ENCODE measurements around the gene NAPG. TPM values are rescaled to one million over a fixed set of nuclear protein-coding genes. Genes with fewer than 3 reads are reported as not detected.

Gene NAPG
- total and polyA plus RNA-seq, 2 donors (not counting 3 experiments of a cell fraction or from before 2014, with no cell fraction given) = 10.8 to 34.1 TPM

DNA sequence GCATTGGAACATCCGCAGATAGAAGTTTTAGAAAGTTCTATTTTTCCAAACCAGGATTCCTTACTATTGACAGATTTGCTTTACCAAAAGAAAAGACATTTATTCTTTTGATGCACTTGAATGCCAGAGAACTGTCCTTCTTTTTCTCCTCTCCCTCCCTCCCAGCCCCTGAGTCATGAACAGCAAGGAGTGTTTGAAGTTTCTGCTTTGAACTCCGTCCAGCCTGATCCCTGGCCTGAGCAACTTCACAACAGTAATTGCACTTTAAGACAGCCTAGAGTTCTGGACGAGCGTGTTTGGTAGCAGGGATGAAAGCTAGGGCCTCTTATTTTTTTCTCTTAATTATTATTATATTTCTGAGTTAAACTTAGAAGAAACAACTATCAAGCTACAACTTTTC lies 37.8 kb upstream of the NAPG start:
- ChIA-PET CTCF (no interaction called here), POLR2A (no interaction called here)
- Histone ChIP-seq H2AFZ (ENCODE audit: low read depth, low read length) (no peak overlapping the region), H3K4me3 (replicated peaks in 1 of 3; ENCODE audit: insufficient read depth in 1 of 3, low read depth in 1 of 3, low read length in 3 of 3) (no peak overlapping the region), H3K9me3 (replicated peaks; ENCODE audit: control insufficient read depth, insufficient read depth, low read length) (no peaks in the 10 kb centered on the region), H3K4me1 (ENCODE audit: control insufficient read depth, extremely low read depth, insufficient read depth, low read length) (no peaks in the 10 kb centered on the region), H3K27me3 (ENCODE audit: control insufficient read depth in 2 of 2, insufficient read depth in 2 of 2, low read length in 2 of 2) (peaks cover 1 to 2% of the 10 kb centered on the region in 2 experiments), H3K79me2 (ENCODE audit: control insufficient read depth, insufficient read depth, low read length) (no peaks in the 10 kb centered on the region), H3K9me1 (replicated peaks; ENCODE audit: control insufficient read depth, extremely low read depth, insufficient read depth, low read length) (no peaks in the 10 kb centered on the region), H3K9ac (replicated peaks; ENCODE audit: extremely low read depth, insufficient read depth, low read length) (no peak overlapping the region), H3K36me3 (ENCODE audit: control insufficient read depth in 2 of 2, extremely low read depth in 1 of 2, insufficient read depth in 2 of 2, low read length in 2 of 2) (no peaks in the 10 kb centered on the region), H3K4me2 (ENCODE audit: insufficient read depth, low read length) (no peak overlapping the region), H4K20me1 (replicated peaks; ENCODE audit: control insufficient read depth, extremely low read depth, insufficient read depth, low read length) (no peaks in the 10 kb centered on the region), H3K27ac (ENCODE audit: insufficient read depth, low read depth, low read length) (no peak overlapping the region)
- DNase-seq (ENCODE audit: low read depth, low spot score) (no peak), FAIRE-seq (no peak)
- intact Hi-C loops (cut with micrococcal nuclease) (no loop called here), dilution Hi-C loops (cut with MboI; ENCODE audit: extremely low pct_ligation_motif_present, low sequenced_read_pairs) (no loop called here)
- BruUV-seq (replicated peaks) = no TSS peak
- no peak for TF ChIP-seq MYC (IDR thresholded peaks at IDR 0.05; ENCODE audit: low read depth, low read length)

- H3K79me2 ChIP-seq (ENCODE audit: control insufficient read depth, insufficient read depth, low read length) = no peaks in the 10 kb centered on the region
- no TSS peak for BruUV-seq (replicated peaks)
- H3K4me1 ChIP-seq (ENCODE audit: control insufficient read depth, extremely low read depth, insufficient read depth, low read length) = no peaks in the 10 kb centered on the region
- FAIRE-seq = no peak
- TF ChIP-seq, protein P1, sequence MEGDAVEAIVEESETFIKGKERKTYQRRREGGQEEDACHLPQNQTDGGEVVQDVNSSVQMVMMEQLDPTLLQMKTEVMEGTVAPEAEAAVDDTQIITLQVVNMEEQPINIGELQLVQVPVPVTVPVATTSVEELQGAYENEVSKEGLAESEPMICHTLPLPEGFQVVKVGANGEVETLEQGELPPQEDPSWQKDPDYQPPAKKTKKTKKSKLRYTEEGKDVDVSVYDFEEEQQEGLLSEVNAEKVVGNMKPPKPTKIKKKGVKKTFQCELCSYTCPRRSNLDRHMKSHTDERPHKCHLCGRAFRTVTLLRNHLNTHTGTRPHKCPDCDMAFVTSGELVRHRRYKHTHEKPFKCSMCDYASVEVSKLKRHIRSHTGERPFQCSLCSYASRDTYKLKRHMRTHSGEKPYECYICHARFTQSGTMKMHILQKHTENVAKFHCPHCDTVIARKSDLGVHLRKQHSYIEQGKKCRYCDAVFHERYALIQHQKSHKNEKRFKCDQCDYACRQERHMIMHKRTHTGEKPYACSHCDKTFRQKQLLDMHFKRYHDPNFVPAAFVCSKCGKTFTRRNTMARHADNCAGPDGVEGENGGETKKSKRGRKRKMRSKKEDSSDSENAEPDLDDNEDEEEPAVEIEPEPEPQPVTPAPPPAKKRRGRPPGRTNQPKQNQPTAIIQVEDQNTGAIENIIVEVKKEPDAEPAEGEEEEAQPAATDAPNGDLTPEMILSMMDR (IDR thresholded peaks at IDR 0.05; ENCODE audit: extremely low read depth in 1 of 2, insufficient read depth in 1 of 2, low read depth in 1 of 2, low read length in 2 of 2) = no peak
- no peak for TF ChIP-seq FOS (IDR thresholded peaks at IDR 0.05; ENCODE audit: borderline replicate concordance, insufficient read depth, low read length)
- TF ChIP-seq, protein P2, sequence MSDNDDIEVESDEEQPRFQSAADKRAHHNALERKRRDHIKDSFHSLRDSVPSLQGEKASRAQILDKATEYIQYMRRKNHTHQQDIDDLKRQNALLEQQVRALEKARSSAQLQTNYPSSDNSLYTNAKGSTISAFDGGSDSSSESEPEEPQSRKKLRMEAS (IDR thresholded peaks at IDR 0.05; ENCODE audit: insufficient read depth, insufficient read length) = no peak
- no peak for TF ChIP-seq JUN (IDR thresholded peaks at IDR 0.05; ENCODE audit: borderline replicate concordance, insufficient read depth, insufficient read length, low read depth)
- no peak for TF ChIP-seq POLR2AphosphoS5 (IDR thresholded peaks at IDR 0.05; ENCODE audit: insufficient read depth, low read depth, low read length)
- TF ChIP-seq EZH2 (IDR thresholded peaks at IDR 0.05; ENCODE audit: borderline replicate concordance, low read depth, low read length, severe bottlenecking) = no peak
- no peak for TF ChIP-seq GATA2 (IDR thresholded peaks at IDR 0.05; ENCODE audit: insufficient read depth, insufficient read length, low read depth, low read length)
- TF ChIP-seq POLR2A (IDR thresholded peaks at IDR 0.05; ENCODE audit: low read depth, low read length) = no peak
- no peak for TF ChIP-seq MYC (IDR thresholded peaks at IDR 0.05; ENCODE audit: low read depth, low read length)
- H3K9me1 ChIP-seq (replicated peaks; ENCODE audit: control insufficient read depth, extremely low read depth, insufficient read depth, low read length) = no peaks in the 10 kb centered on the region
- H3K9me3 ChIP-seq (replicated peaks; ENCODE audit: control insufficient read depth, insufficient read depth, low read length) = no peaks in the 10 kb centered on the region
- DNase-seq (ENCODE audit: low read depth, low spot score) = no peak
- no peaks in the 10 kb centered on the region for H4K20me1 ChIP-seq (replicated peaks; ENCODE audit: control insufficient read depth, extremely low read depth, insufficient read depth, low read length)
- no peak overlapping the region for H3K4me2 ChIP-seq (ENCODE audit: insufficient read depth, low read length)
- POLR2A ChIA-PET = no interaction called here
- no peak overlapping the region for H3K9ac ChIP-seq (replicated peaks; ENCODE audit: extremely low read depth, insufficient read depth, low read length)
- no peak overlapping the region for H3K4me3 ChIP-seq (replicated peaks in 1 of 3; ENCODE audit: insufficient read depth in 1 of 3, low read depth in 1 of 3, low read length in 3 of 3)
- CTCF ChIA-PET = no interaction called here
- dilution Hi-C loops (cut with MboI; ENCODE audit: extremely low pct_ligation_motif_present, low sequenced_read_pairs) = no loop called here
- H3K27ac ChIP-seq (ENCODE audit: insufficient read depth, low read depth, low read length) = no peak overlapping the region
- no peaks in the 10 kb centered on the region for H3K36me3 ChIP-seq (ENCODE audit: control insufficient read depth in 2 of 2, extremely low read depth in 1 of 2, insufficient read depth in 2 of 2, low read length in 2 of 2)
- H3K27me3 ChIP-seq (ENCODE audit: control insufficient read depth in 2 of 2, insufficient read depth in 2 of 2, low read length in 2 of 2) = peaks cover 1 to 2% of the 10 kb centered on the region in 2 experiments
- no peak overlapping the region for H2AFZ ChIP-seq (ENCODE audit: low read depth, low read length)
- intact Hi-C loops (cut with micrococcal nuclease) = no loop called here
These were observed 35.2 kb upstream of the NAPG start for GRCh38 chr18:10490401-10491165.
